Prostate gland (tissue), 2 donors: ENCODE results near the gene PEX14. TPM values are rescaled to one million over a fixed set of nuclear protein-coding genes. Genes with fewer than 3 reads are reported as not detected.
A peak's percentile ranks its signal among the peaks of the same experiment; 100 is the strongest.

ENCODE experiments used
- DNase-seq: peaks from one replicate; pipeline ENCODE4 v3.0.0-alpha.2; 2019; ENCODE audit warnings: low spot score
- H3K27ac ChIP-seq, 2 donors: fragments of 200-600 bp; sonication (generic); 2 replicates each; pipeline ENCODE4 v1.5.1; 2017 to 2019
- H3K27me3 ChIP-seq: fragments of 200-600 bp; sonication (generic); replicated peaks from 2 replicates; pipeline ENCODE4 v1.5.1; 2019; ENCODE audit not compliant: insufficient read depth
- H3K36me3 ChIP-seq, 2 donors: fragments of 200-600 bp; sonication (generic); 1 replicate in 1 of 2; 2 replicates in 1 of 2; pipeline versions ENCODE4 v1.5.1 to v1.8.1; 2017 to 2019
- H3K4me1 ChIP-seq: fragments of 200-600 bp; sonication (generic); replicated peaks from 2 replicates; pipeline ENCODE4 v1.5.1; 2019
- H3K4me3 ChIP-seq, 2 donors: fragments of 200-600 bp; sonication (generic); 2 replicates each; pipeline ENCODE4 v1.5.1; 2017 to 2019
- H3K9me3 ChIP-seq: fragments of 200-600 bp; sonication (generic); 2 replicates; pipeline ENCODE4 v1.5.1; 2017
- CTCF ChIP-seq, 4 experiments: fragments of 200-600 bp in 2 of 4; fragments of 450-650 bp in 2 of 4; sonication (generic) in 2 of 4; IDR thresholded peaks; 1 replicate in 3 of 4; 2 replicates in 1 of 4; pipeline ENCODE4 v1.5.1; 2016 to 2019; ENCODE audit warnings: antibody characterized with exemption in 4 of 4, mild to moderate bottlenecking in 2 of 4, moderate library complexity in 2 of 4
- POLR2A ChIP-seq: fragments of 450-650 bp; IDR thresholded peaks from one replicate; pipeline ENCODE4 v1.6.1; 2016; ENCODE audit warnings: antibody characterized with exemption, mild to moderate bottlenecking
- POLR2AphosphoS5 ChIP-seq: sonication (generic); formaldehyde crosslinking; IDR thresholded peaks from one replicate; pipeline ENCODE4 v1.6.1; 2017; ENCODE audit warnings: antibody characterized with exemption
- WGBS: methylation state at CpG from one replicate; pipeline ENCODE4 v1.1.5; 2018; 5-methylcytosine and 5-hydroxymethylcytosine counted together
- intact Hi-C: fragments of 100-400 bp; cut with DNase I; formaldehyde crosslinking; loops from one replicate; pipeline ENCODE4 v1.14.2; 2022
- total RNA-seq, 2 donors: library from RNA; depleted of rRNA; stranded (reverse); fragments of >200 nt; gene quantifications; one replicate each; pipeline ENCODE4 v1.1.0, GENCODE V29; 2016

PEX14 gene
- total RNA-seq, 2 donors from 2014 or later = 26.1 to 34.7 TPM

DNA sequence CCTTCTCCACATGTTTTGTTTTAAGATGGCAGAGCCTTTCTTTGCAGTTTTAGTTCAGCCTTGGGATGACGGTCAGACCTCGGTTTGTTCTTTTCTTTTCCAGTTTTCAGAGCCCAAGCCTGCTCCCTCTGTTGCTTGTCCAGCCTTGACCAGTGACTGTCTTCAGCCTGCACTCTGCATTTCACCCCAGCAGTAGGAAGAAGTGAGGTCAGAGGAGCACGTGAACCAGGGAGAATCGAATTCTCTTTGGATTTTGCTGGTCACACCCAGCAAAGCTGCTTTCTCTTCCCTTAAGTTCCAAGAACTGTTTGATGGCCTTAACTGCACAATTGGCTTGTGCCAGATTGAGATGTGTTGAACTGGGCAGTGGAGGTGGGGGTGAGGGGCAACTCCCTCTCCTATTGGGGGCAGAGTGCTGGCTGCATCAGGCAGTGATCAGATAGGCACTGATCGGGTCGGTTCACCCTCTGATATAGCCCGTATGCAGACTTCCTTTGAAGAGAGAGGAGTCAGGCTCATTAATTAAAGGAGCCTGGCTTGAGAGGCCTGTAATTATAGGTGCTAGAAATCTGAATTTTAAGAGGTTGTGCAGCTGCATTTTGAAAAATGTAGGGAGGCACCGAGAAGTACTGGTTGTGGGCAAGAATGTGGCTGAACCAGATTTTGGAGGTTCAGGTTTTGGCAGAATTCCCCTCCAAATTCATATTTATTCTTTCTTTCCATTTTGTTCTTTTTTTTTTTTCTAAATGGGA lies 42.4 kb downstream of the PEX14 start:
- Histone ChIP-seq H3K9me3 (no peaks in the 10 kb centered on the region), H3K4me1 (peaks cover 18% of the 10 kb centered on the region), H3K4me3 (no peak overlapping the region), H3K27me3 (no peaks in the 10 kb centered on the region), H3K27ac (peak overlapping the region; percentile 76 to 80), H3K36me3 (no peaks in the 10 kb centered on the region)
- intact Hi-C loops = no loop called here
- TF ChIP-seq CTCF (IDR thresholded peaks at IDR 0.05) = no peak
- WGBS = 53% methylated on average over 8 of the region's 8 CpGs
- no peak for DNase-seq

GRCh38 chr1:10517677-10517982 lies 42.9 kb downstream of the PEX14 start:
- Histone ChIP-seq H3K27ac (peak overlapping the region; percentile 76 to 80), H3K36me3 (no peaks in the 10 kb centered on the region), H3K9me3 (no peaks in the 10 kb centered on the region), H3K27me3 (no peaks in the 10 kb centered on the region), H3K4me3 (no peak overlapping the region), H3K4me1 (peaks cover 18% of the 10 kb centered on the region)
- intact Hi-C loops = no loop called here
- TF ChIP-seq POLR2AphosphoS5 (no peak), CTCF (IDR thresholded peaks at IDR 0.05) (no peak), POLR2A (no peak)
- WGBS = 65% methylated on average over 2 of the region's 2 CpGs
- no peak for DNase-seq

- no peaks in the 10 kb centered on the region for H3K9me3 ChIP-seq
- no peaks in the 10 kb centered on the region for H3K27me3 ChIP-seq
- intact Hi-C loops = no loop called here
- DNase-seq = no peak
- peak; percentile 22 for TF ChIP-seq POLR2AphosphoS5
- TF ChIP-seq CTCF (IDR thresholded peaks at IDR 0.05) = peak in 2 of 4 experiments; percentile 16 to 18
- TF ChIP-seq POLR2A = no peak
- H3K27ac ChIP-seq = peak overlapping the region; percentile 45 to 80
- WGBS = 42% methylated on average over 7 of the region's 7 CpGs
- H3K4me3 ChIP-seq = no peak overlapping the region
- no peaks in the 10 kb centered on the region for H3K36me3 ChIP-seq
- H3K4me1 ChIP-seq = peaks cover 15% of the 10 kb centered on the region
Measured at GRCh38 chr1:10519016-10519417, 44.3 kb downstream of the PEX14 start.

DNA sequence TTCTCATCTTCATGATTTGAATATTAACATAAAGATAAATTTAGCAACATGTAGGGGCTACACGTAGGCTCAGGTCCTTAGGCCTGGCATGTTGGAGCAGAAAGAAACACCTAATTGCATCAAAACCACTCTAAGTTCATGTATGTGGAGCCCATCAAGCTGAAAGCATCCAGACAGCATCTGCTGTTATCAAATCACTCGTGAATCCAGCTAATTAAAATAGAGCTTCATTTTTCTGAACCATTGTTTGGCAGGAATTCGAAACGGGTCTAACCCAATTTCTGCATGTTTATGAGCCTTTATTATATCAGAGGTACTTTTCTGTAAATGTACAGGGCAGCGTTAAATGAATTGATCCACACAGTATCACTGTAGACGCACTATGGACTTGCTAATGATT lies 45.7 kb downstream of the PEX14 start:
- no peak for DNase-seq
- no peaks in the 10 kb centered on the region for H3K27me3 ChIP-seq
- no peak overlapping the region for H3K4me3 ChIP-seq
- WGBS = 92% methylated on average over 6 of the region's 6 CpGs
- H3K27ac ChIP-seq = no peak overlapping the region
- intact Hi-C loops = no loop called here
- H3K4me1 ChIP-seq = peaks cover 10% of the 10 kb centered on the region
- H3K36me3 ChIP-seq = no peaks in the 10 kb centered on the region
- no peak for TF ChIP-seq POLR2A
- no peak for TF ChIP-seq CTCF (IDR thresholded peaks at IDR 0.05)
- TF ChIP-seq POLR2AphosphoS5 = no peak
- H3K9me3 ChIP-seq = no peaks in the 10 kb centered on the region

- intact Hi-C loops = no loop called here
- WGBS = 93% methylated on average over 1 of the region's 1 CpG
- Histone ChIP-seq H3K27ac (no peak overlapping the region), H3K36me3 (no peaks in the 10 kb centered on the region), H3K4me1 (peaks cover 10% of the 10 kb centered on the region), H3K4me3 (no peak overlapping the region), H3K27me3 (no peaks in the 10 kb centered on the region), H3K9me3 (no peaks in the 10 kb centered on the region)
- no peak for TF ChIP-seq POLR2AphosphoS5
- TF ChIP-seq POLR2A = no peak
- no peak for TF ChIP-seq CTCF (IDR thresholded peaks at IDR 0.05)
- DNase-seq = no peak
Measured at GRCh38 chr1:10520952-10521351, 46.2 kb downstream of the PEX14 start.
